Activated naive CD8-positive, alpha-beta T cell treated with anti-CD3 and anti-CD28 coated beads, Interleukin-2, amount 10 ng/mL, durations not matched to agents 7 days and 5 days (primary cell): ENCODE measurements around the gene PAAF1. TPM values are rescaled to one million over a fixed set of nuclear protein-coding genes. Genes with fewer than 3 reads are reported as not detected.
"Not testable (repeated sequence)": the region's sequence is repeated elsewhere in the genome, so short reads cannot be mapped to it uniquely, and the experiment has no call there.

Source experiments
- ATAC-seq: fragments of 150-1000 bp; cut with Tn5 transposase; one replicate; pipeline ENCODE4 v1.10.0; 2021; ENCODE audit warnings: low read depth, moderate library complexity
- POLR2A ChIA-PET: fragments of 350-600 bp; sonication (Branson Sonifier 250); formaldehyde crosslinking; loops from one replicate; lab custom pipeline; 2021; ENCODE audit warnings: antibody characterized with exemption; lab: Charles Lee
- DNase-seq: peaks from one replicate; pipeline ENCODE4 v3.0.0; 2021
- H3K27ac Mint-ChIP-seq: one replicate; pipeline ENCODE4 v1.8.0; 2022; ENCODE audit warnings: mild to moderate bottlenecking, mixed read lengths
- H3K27me3 Mint-ChIP-seq: one replicate; pipeline ENCODE4 v1.8.0; 2022; ENCODE audit warnings: mild to moderate bottlenecking, moderate library complexity, mixed read lengths
- H3K36me3 Mint-ChIP-seq: one replicate; pipeline ENCODE4 v1.8.0; 2021; ENCODE audit warnings: mild to moderate bottlenecking, mixed read lengths
- H3K4me1 Mint-ChIP-seq: one replicate; pipeline ENCODE4 v1.8.0; 2021; ENCODE audit warnings: mixed read lengths
- H3K4me3 Mint-ChIP-seq: one replicate; pipeline ENCODE4 v1.8.0; 2022; ENCODE audit warnings: mild to moderate bottlenecking, moderate library complexity, mixed read lengths
- H3K9me3 Mint-ChIP-seq: one replicate; pipeline ENCODE4 v1.8.0; 2021; ENCODE audit warnings: mixed read lengths
- total RNA-seq, 2 experiments: library from RNA; stranded (reverse); gene quantifications; one replicate each; pipeline ENCODE4 v1.2.3, GENCODE V29; 2021

The PAAF1 gene
- total RNA-seq, 2 experiments from 2014 or later: 21.3 to 22.9 TPM

DNA sequence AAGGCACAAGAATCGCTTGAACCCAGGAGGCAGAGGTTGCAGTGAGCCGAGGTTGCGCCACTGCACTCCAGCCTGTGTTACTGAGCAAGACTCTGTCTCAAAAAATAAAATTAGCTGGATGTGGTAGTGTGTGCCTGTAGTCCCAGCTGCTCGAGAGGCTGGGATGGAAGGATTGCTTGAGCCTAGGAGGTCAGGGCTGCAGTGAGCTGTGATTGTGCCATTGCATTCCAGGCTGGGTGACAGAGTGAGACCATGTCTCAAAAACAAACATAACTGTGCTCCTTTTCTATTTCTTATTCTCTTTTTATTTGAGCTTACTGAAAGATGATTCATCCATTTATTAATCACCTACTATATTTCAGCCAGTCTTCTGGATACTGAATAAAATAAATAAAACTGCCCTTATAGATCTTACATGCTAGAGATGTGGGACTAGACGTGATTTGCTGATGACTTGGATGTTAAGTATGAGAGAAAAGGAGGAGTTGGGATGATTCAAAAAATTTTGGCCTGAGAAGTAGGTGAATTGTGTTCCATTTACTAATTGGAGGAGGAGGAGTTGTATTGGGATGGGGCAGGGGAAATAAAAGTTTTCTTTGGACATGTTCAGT lies 18.0 kb downstream of the PAAF1 start:
- Mint-ChIP-seq H3K27ac (no peak overlapping the region), H3K27me3 (no peaks in the 10 kb centered on the region), H3K36me3 (peaks cover 4% of the 10 kb centered on the region), H3K9me3 (no peaks in the 10 kb centered on the region), H3K4me1 (no peaks in the 10 kb centered on the region), H3K4me3 (no peak overlapping the region)
- no peak for ATAC-seq
- POLR2A ChIA-PET: no interaction called here
- no peak for DNase-seq

DNA sequence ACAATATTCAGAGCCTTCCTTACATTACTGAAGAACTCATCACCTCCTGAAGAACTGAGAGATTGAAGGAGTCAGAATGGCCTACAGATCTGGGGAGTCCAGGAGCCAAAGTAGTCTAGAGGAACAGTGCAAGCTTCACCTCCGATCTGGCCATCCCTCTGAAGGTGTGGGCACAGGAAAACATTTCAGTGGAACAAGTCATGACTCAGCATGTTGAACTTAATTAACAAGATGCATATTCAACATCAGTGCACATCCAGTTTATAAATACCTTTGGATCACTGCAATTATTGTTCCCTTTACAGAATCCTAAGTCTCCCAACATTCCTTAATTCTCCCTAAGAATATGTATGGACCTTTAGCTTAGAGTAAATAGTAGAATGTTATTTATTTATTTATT lies 25.5 kb downstream of the PAAF1 start:
- H3K4me3 Mint-ChIP-seq: no peak overlapping the region
- no peaks in the 10 kb centered on the region for H3K4me1 Mint-ChIP-seq
- ATAC-seq (no peak), DNase-seq (no peak)
- POLR2A ChIA-PET: no interaction called here
- no peaks in the 10 kb centered on the region for H3K9me3 Mint-ChIP-seq
- peaks cover 13% of the 10 kb centered on the region for H3K36me3 Mint-ChIP-seq
- H3K27me3 Mint-ChIP-seq: no peaks in the 10 kb centered on the region
- no peak overlapping the region for H3K27ac Mint-ChIP-seq

DNA sequence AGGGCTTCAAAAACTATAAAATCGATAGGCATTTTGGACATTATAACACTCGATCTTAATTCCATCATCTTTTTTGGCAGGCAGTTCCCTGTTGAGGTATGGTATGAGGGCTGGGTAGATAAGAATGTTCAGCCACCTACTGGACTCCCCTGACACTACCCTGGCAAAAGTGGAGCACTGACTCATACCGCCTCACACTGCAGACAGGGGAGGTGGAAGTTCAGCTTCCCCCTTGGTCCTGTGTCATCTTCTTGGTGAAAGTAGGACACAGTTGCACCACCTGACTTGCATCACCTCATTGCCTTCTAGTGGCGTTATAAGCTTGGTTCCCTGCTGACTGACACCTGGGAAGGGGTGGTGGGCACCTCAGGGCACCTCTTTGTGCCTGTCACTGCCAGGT lies 30.4 kb downstream of the PAAF1 start:
- DNase-seq: no peak
- Mint-ChIP-seq H3K27ac (no peak overlapping the region), H3K9me3 (no peaks in the 10 kb centered on the region), H3K4me1 (no peaks in the 10 kb centered on the region), H3K4me3 (no peak overlapping the region), H3K27me3 (no peaks in the 10 kb centered on the region), H3K36me3 (peaks cover 10% of the 10 kb centered on the region)
- POLR2A ChIA-PET: no interaction called here
- ATAC-seq: no peak

DNA sequence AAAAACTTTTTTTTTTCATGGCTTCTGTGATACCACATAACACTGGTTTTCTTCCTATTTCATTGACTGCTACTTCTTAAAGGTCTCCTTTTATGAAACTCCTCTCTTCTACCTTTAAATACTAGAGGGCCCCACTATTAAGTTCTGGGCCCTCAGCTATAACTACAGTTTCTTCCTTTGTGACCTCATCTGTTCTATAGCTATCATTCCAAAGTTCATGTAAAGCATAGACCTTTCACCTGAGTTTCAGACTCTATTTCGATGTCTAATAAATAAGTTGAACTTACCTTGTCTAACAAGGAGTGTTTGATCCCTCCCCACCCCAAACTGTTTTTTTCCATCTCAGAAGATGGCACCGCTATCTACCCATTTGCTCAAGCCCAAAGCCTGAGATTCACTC lies 35.2 kb downstream of the PAAF1 start:
- POLR2A ChIA-PET: no interaction called here
- Mint-ChIP-seq H3K9me3 (no peaks in the 10 kb centered on the region), H3K36me3 (peaks cover 18% of the 10 kb centered on the region), H3K4me3 (no peak overlapping the region), H3K27ac (no peak overlapping the region), H3K4me1 (no peaks in the 10 kb centered on the region), H3K27me3 (no peaks in the 10 kb centered on the region)
- no peak for ATAC-seq
- DNase-seq: no peak

DNA sequence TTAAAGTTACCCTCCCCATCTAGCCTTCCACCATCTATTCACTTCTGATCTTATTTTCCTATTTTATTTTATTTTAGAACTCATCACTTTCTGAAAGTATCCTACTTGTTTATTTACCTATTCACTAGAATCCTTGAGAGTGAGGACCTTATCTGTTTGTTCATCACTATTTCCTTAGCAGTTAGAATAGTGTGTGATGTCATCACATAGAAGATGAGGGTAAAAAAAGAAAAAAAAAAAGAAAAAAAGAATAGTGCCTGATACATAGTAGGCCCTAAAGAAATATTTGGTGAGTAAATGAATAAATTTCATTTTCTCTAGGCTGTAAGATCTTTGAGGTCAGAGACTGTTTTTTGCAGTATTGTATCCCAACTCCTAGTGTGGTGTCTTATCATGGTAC lies 36.7 kb downstream of the PAAF1 start:
- Mint-ChIP-seq H3K36me3 (peaks cover 24% of the 10 kb centered on the region), H3K9me3 (no peaks in the 10 kb centered on the region), H3K27me3 (no peaks in the 10 kb centered on the region), H3K27ac (no peak overlapping the region), H3K4me3 (no peak overlapping the region), H3K4me1 (no peaks in the 10 kb centered on the region)
- DNase-seq (no peak), ATAC-seq (no peak)
- POLR2A ChIA-PET: no interaction called here

DNA sequence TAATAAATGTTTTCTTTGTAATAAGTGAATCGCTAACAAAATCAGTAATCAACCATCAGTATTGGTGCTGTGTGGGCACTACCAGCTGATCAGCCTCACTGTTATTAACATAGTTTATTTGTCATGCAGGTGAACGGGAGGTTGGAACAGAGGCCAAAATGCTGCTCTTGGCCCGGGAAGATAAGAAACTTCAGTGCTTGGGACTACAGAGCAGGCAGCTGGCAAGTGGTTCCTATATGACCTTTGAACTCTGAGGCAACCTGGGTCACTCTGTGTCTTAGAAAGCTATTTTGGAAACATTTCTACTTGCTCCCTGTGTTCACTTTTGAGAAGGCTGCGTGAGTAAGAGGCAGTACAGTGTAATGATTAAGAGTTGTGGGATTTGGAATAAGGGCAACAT lies 37.5 kb downstream of the PAAF1 start:
- no peak for ATAC-seq
- Mint-ChIP-seq H3K4me3 (no peak overlapping the region), H3K36me3 (peaks cover 32% of the 10 kb centered on the region)

DNA sequence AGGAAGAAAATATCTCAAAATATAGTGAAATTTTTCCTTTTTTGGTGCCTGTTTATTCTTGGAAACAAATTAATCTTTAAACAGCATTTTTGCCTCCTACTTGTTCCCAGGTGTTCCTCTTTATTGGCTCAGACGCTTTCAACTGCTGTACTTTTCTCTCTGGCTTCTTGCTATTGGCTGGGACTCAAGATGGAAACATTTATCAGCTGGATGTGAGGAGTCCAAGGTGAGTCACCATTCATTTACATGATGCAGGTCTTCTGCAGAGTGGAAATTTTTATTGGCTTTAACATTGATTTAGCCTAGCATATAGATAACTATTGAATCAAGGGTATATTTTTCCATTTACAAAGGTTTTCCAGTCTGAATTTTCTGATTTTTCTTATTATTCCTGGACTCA lies 39.6 kb downstream of the PAAF1 start:
- DNase-seq: no peak
- peaks cover 32% of the 10 kb centered on the region for H3K36me3 Mint-ChIP-seq

More for the DNA sequence above, 37.5 kb downstream of the PAAF1 start:
- POLR2A ChIA-PET: no interaction called here
- Mint-ChIP-seq H3K27ac (no peak overlapping the region), H3K9me3 (no peaks in the 10 kb centered on the region), H3K4me1 (no peaks in the 10 kb centered on the region), H3K27me3 (no peaks in the 10 kb centered on the region)
- no peak for DNase-seq

DNA sequence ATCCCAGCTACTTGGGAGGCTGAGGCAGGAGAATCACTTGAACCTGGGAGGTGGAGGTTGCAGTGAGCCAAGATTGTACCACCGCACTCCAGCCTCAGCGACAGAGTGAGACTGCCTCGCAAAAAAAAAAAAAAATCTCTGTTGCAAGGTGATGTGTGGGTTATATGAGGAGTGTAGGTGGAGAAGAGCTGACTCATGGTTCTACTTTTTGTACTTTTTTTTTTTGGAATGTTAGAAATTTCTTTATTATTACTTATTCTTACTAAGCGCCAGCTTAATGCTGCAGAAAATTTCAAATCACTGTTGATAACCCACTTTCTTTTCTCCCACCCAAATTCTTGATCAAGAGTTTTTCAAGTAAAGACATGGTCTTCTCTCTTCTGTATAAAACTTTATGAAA lies 44.4 kb downstream of the PAAF1 start:
- no peaks in the 10 kb centered on the region for H3K9me3 Mint-ChIP-seq
- ATAC-seq (no peak), DNase-seq (no peak)
- H3K4me3 Mint-ChIP-seq: no peak overlapping the region
- H3K27ac Mint-ChIP-seq: no peak overlapping the region
- H3K36me3 Mint-ChIP-seq: peaks cover 24% of the 10 kb centered on the region
- H3K4me1 Mint-ChIP-seq: no peaks in the 10 kb centered on the region
- POLR2A ChIA-PET: no interaction called here
- no peaks in the 10 kb centered on the region for H3K27me3 Mint-ChIP-seq

More for the DNA sequence above, 39.6 kb downstream of the PAAF1 start:
- POLR2A ChIA-PET: interaction anchor here (0.6 kb wide), 1 partner anchor 55 kb away, joined by 4 read pairs; no protein-coding TSS in a partner anchor
- ATAC-seq: no peak
- Mint-ChIP-seq H3K27me3 (no peaks in the 10 kb centered on the region), H3K4me3 (no peak overlapping the region), H3K9me3 (no peaks in the 10 kb centered on the region), H3K27ac (no peak overlapping the region), H3K4me1 (no peaks in the 10 kb centered on the region)

DNA sequence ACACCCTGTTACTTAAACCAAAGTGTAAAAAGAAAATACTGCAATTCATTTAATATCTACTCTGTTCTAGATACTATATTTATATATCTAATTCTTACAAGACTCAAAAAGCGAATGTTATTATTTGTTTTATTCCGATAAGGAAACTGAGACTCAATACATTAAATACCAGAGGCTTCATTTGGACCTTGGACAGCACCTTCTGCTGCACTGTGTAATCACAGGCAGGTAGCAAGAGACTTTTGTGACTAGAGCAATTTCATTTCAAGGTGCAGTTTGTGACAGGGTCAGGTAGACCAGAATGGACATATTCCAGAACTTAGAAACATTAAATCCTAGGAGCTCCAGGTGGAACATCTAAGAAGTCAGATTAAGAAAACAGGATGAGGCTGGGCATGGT lies 52.6 kb downstream of the PAAF1 start:
- H3K27me3 Mint-ChIP-seq: no peaks in the 10 kb centered on the region
- H3K27ac Mint-ChIP-seq: no peak overlapping the region
- no peak for ATAC-seq
- H3K4me3 Mint-ChIP-seq: no peak overlapping the region
- DNase-seq: no peak
- no peaks in the 10 kb centered on the region for H3K9me3 Mint-ChIP-seq
- no peaks in the 10 kb centered on the region for H3K4me1 Mint-ChIP-seq
- peaks cover 20% of the 10 kb centered on the region for H3K36me3 Mint-ChIP-seq
- POLR2A ChIA-PET: no interaction called here

DNA sequence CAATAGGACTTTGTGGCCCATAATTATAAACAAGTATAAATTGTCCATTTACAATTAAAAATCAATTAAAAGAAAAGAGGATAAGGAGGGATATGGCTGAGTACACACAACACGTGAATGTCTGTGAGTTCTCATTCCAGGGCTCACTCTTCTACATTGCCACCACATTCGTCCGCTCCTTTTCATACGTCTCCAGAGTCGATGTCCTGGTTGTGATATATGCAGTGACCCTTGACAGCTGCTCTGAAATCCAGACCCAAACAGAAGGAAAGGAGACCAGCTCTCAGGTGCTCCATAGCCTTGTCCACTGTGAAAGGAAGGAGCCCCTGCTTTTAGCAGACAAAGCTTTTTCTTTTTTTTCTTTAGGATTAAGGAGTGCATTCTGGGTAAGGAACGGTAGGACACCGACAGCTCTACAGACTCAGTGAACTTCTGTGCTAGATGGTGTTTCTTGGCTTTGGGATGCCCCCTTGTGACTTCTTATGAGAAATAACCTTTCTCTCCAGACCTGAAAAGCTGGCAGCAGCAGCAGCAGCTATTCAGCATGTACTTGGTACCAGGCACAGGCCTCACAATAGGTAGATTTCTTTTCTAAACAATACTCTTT lies 54.3 kb downstream of the PAAF1 start:
- H3K36me3 Mint-ChIP-seq: peaks cover 18% of the 10 kb centered on the region
- no peaks in the 10 kb centered on the region for H3K27me3 Mint-ChIP-seq
- no peak overlapping the region for H3K27ac Mint-ChIP-seq
- POLR2A ChIA-PET: interaction anchor here (0.6 kb wide), 1 partner anchor 758 kb away, joined by 3 read pairs; no protein-coding TSS in a partner anchor
- no peaks in the 10 kb centered on the region for H3K9me3 Mint-ChIP-seq
- DNase-seq: no peak
- no peak overlapping the region for H3K4me3 Mint-ChIP-seq
- H3K4me1 Mint-ChIP-seq: no peaks in the 10 kb centered on the region
- peak; percentile 78 for ATAC-seq

DNA sequence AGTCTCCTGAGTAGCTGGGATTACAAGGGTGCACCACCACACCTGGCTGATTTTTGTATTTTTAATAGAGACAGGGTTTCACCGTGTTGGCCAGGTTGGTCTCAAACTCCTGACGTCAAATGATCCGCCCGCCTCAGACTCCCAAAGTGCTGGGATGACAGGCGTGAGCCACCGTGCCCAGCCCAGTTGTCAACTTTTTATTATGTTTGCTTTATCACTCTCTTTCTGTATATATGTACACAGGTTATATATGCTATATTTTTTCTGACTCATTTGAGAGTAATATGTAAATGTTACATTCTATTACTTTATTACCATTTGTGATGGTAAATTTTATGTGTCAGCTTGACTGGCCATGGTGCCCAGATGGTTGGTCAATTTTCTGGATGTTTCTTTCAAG lies 55.2 kb downstream of the PAAF1 start:
- DNase-seq: no peak
- H3K36me3 Mint-ChIP-seq: peaks cover 18% of the 10 kb centered on the region

DNA sequence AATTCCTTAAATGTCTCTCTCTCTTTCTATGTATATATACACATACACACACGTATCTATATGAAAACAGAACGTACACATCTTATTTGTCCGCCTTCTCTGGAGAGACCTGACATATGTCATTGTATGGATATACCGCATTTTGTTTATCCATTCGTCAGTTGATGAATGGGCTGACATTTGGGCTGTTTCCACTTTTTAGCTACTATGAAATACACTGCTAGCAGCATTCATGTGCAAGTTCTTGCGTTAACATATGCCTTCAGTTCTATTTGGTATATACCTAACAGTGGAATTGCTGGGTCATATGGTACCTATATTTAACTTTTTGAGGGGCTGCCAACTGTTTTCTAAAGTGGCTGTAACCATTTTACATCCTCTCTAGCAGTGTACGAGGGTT lies 56.0 kb downstream of the PAAF1 start:
- peaks cover 11% of the 10 kb centered on the region for H3K36me3 Mint-ChIP-seq
- DNase-seq (no peak), ATAC-seq (no peak)
- no peaks in the 10 kb centered on the region for H3K4me1 Mint-ChIP-seq
- no peaks in the 10 kb centered on the region for H3K9me3 Mint-ChIP-seq
- no peak overlapping the region for H3K27ac Mint-ChIP-seq
- H3K4me3 Mint-ChIP-seq: no peak overlapping the region
- H3K27me3 Mint-ChIP-seq: no peaks in the 10 kb centered on the region
- POLR2A ChIA-PET: no interaction called here

More for the DNA sequence above, 55.2 kb downstream of the PAAF1 start:
- POLR2A ChIA-PET: interaction anchor here (0.6 kb wide), 1 partner anchor 757 kb away, joined by 3 read pairs; no protein-coding TSS in a partner anchor
- no peaks in the 10 kb centered on the region for H3K4me1 Mint-ChIP-seq
- ATAC-seq: no peak
- H3K4me3 Mint-ChIP-seq: no peak overlapping the region
- H3K9me3 Mint-ChIP-seq: no peaks in the 10 kb centered on the region
- no peak overlapping the region for H3K27ac Mint-ChIP-seq
- no peaks in the 10 kb centered on the region for H3K27me3 Mint-ChIP-seq

DNA sequence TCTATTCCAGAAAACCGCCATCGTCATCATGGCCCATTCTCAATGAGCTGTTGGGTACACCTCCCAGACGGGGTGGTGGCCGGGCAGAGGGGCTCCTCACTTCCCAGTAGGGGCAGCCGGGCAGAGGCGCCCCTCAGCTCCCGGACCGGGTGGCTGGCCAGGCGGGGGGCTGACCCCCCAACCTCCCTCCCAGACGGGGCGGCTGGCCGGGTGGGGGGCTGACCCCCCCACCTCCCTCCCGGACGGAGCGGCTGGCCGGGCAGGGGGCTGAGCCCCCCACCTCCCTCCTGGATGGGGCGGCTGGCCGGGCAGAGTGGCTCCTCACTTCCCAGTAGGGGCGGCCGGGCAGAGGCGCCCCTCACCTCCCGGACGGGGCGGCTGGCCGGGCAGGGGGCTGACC lies 59.2 kb downstream of the PAAF1 start:
- POLR2A ChIA-PET, ATAC-seq, DNase-seq, H3K27ac Mint-ChIP-seq, H3K4me3 Mint-ChIP-seq, H3K4me1 Mint-ChIP-seq, H3K9me3 Mint-ChIP-seq, H3K27me3 Mint-ChIP-seq: not testable (repeated sequence)
- peaks cover 10% of the 10 kb centered on the region for H3K36me3 Mint-ChIP-seq

DNA sequence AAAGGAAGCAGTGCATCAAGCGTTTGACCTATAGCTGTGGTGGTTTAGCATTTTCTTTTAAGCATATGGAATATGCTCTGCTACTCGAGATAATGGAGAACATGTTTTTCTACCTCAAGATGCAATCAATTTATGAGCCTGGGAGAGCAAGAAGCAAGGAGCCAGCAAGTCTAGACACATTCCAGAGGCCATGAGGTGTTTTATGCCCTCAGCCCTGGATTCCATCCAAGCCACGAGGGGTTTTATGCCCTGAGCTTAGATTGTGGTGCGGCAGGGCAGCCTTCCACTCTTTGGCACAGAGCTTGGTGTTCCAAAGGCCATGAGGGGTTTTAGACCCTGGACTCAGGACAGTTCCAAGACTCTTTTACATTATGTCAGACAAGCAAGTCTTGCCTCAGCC lies 62.3 kb downstream of the PAAF1 start:
- no peak overlapping the region for H3K4me3 Mint-ChIP-seq
- no peak for DNase-seq
- peaks cover 5% of the 10 kb centered on the region for H3K9me3 Mint-ChIP-seq
- no peak overlapping the region for H3K27ac Mint-ChIP-seq
- peaks cover 4% of the 10 kb centered on the region for H3K4me1 Mint-ChIP-seq
- H3K27me3 Mint-ChIP-seq: no peaks in the 10 kb centered on the region
- POLR2A ChIA-PET: no interaction called here
- peaks cover 14% of the 10 kb centered on the region for H3K36me3 Mint-ChIP-seq
- ATAC-seq: no peak
